NCI-H2196 treated with DMSO at 0.1 percent for 48 hours (cell line): ENCODE measurements around the gene MBD6.
A peak's percentile ranks its signal among the peaks of the same experiment; 100 is the strongest.
"Not testable (repeated sequence)": the region's sequence is repeated elsewhere in the genome, so short reads cannot be mapped to it uniquely, and the experiment has no call there.

Experiments
- DNase-seq: peaks from one replicate; lab custom pipeline; 2025; ENCODE audit not compliant: unreplicated experiment; lab: John Stamatoyannopoulos, UW

The MBD6 gene

GRCh38 chr12:57514246-57514645, 8.4 kb upstream of the MBD6 start:
- DNase-seq = not testable (repeated sequence)

GRCh38 chr12:57514720-57515407, 7.8 kb upstream of the MBD6 start:
- peak; percentile 58 for DNase-seq

- no peak for DNase-seq
These were observed 7.2 kb upstream of the MBD6 start for GRCh38 chr12:57515408-57515933.

GRCh38 chr12:57515934-57516541, 6.6 kb upstream of the MBD6 start:
- DNase-seq = no peak

GRCh38 chr12:57516617-57517153, 5.9 kb upstream of the MBD6 start:
- no peak for DNase-seq

- DNase-seq = no peak
These were observed 5.4 kb upstream of the MBD6 start for GRCh38 chr12:57517187-57517586.

GRCh38 chr12:57517718-57518117, 4.9 kb upstream of the MBD6 start:
- not testable (repeated sequence) for DNase-seq

- no peak for DNase-seq
These were observed 4.3 kb upstream of the MBD6 start for GRCh38 chr12:57518176-57518919.

GRCh38 chr12:57518920-57519795, 3.5 kb upstream of the MBD6 start:
- no peak for DNase-seq

- DNase-seq = no peak
These were observed 2.9 kb upstream of the MBD6 start for GRCh38 chr12:57519796-57520052.

GRCh38 chr12:57520053-57520818, 2.4 kb upstream of the MBD6 start, which contains the start of gene DDIT3:
DDIT3 (minus strand) TSS chr12:57520514; CDS start chr12:57517406, 3,108 bp downstream.
- peak; percentile 97 for DNase-seq

GRCh38 chr12:57521525-57522010, 1.1 kb upstream of the MBD6 start:
- DNase-seq = no peak

GRCh38 chr12:57522887-57523705, 472 bp downstream of the MBD6 start:
- no peak for DNase-seq

GRCh38 chr12:57523706-57524614, 1.3 kb downstream of the MBD6 start:
- no peak for DNase-seq

- no peak for DNase-seq
These were observed 2.4 kb downstream of the MBD6 start for GRCh38 chr12:57524814-57525614.

GRCh38 chr12:57525615-57526383, 3.2 kb downstream of the MBD6 start:
- DNase-seq = no peak
